ENCODE results near the gene PPP2R2C. TPM values are rescaled to one million over a fixed set of nuclear protein-coding genes. Genes with fewer than 3 reads are reported as not detected.

Gene PPP2R2C
- total RNA-seq, 1 experiment from 2014 or later = 9.5 TPM

- no peak for TF ChIP-seq EZH2phosphoT487 (IDR thresholded peaks at IDR 0.05; ENCODE audit: borderline replicate concordance, low read length)
- no peak for TF ChIP-seq EZH2 (IDR thresholded peaks at IDR 0.05; ENCODE audit: low read length, unreplicated experiment)
- TF ChIP-seq CTCF (conservative IDR thresholded peaks at IDR 0.05; ENCODE audit: low read depth, low read length) = no peak
- Histone ChIP-seq H3F3A (ENCODE audit: low read length, unreplicated experiment) (no peaks in the 10 kb centered on the region), H3K4me1 (ENCODE audit: insufficient read depth, low read length) (no peaks in the 10 kb centered on the region), H3K36me3 (ENCODE audit: low read depth, low read length) (no peaks in the 10 kb centered on the region), H2AFZ (ENCODE audit: low read length) (no peak overlapping the region), H3K4me3 (ENCODE audit: low read length) (no peak overlapping the region), H3K27ac (ENCODE audit: low read length) (no peak overlapping the region), H3K9ac (ENCODE audit: low read length) (no peak overlapping the region), H4K20me1 (ENCODE audit: low read length) (no peaks in the 10 kb centered on the region), H3K79me2 (ENCODE audit: low read length) (no peaks in the 10 kb centered on the region), H3K9me2 (replicated peaks; ENCODE audit: low read length) (no peaks in the 10 kb centered on the region), H3K9me3 (ENCODE audit: low read length) (no peaks in the 10 kb centered on the region), H3K4me2 (ENCODE audit: low read length) (no peak overlapping the region), H3K27me3 (ENCODE audit: low read length) (no peaks in the 10 kb centered on the region)
- POLR2A ChIA-PET (ENCODE audit: unreplicated experiment) = no interaction called here
- intact Hi-C loops (cut with micrococcal nuclease) = no loop called here
- no TSS peak for BruUV-seq (replicated peaks)
- CTCF ChIA-PET = no interaction called here
- DNase-seq = no peak
- no peak for ATAC-seq
These were observed 177.6 kb downstream of the PPP2R2C start for GRCh38 chr4:6294705-6295421.

GRCh38 chr4:6293661-6294060 is 178.8 kb downstream of the PPP2R2C start:
- H3K4me2 ChIP-seq (ENCODE audit: low read length) = no peak overlapping the region
- H3K9me3 ChIP-seq (ENCODE audit: low read length) = no peaks in the 10 kb centered on the region
- no TSS peak for BruUV-seq (replicated peaks)
- no peak overlapping the region for H3K9ac ChIP-seq (ENCODE audit: low read length)
- H3K27ac ChIP-seq (ENCODE audit: low read length) = no peak overlapping the region
- H3K9me2 ChIP-seq (replicated peaks; ENCODE audit: low read length) = no peaks in the 10 kb centered on the region
- ChIA-PET POLR2A (ENCODE audit: unreplicated experiment) (no interaction called here), CTCF (no interaction called here)
- H2AFZ ChIP-seq (ENCODE audit: low read length) = no peak overlapping the region
- H4K20me1 ChIP-seq (ENCODE audit: low read length) = no peaks in the 10 kb centered on the region
- H3K27me3 ChIP-seq (ENCODE audit: low read length) = no peaks in the 10 kb centered on the region
- TF ChIP-seq EZH2 (IDR thresholded peaks at IDR 0.05; ENCODE audit: low read length, unreplicated experiment) = no peak
- TF ChIP-seq CTCF (conservative IDR thresholded peaks at IDR 0.05; ENCODE audit: low read depth, low read length) = no peak
- no peak for TF ChIP-seq EZH2phosphoT487 (IDR thresholded peaks at IDR 0.05; ENCODE audit: borderline replicate concordance, low read length)
- H3K79me2 ChIP-seq (ENCODE audit: low read length) = no peaks in the 10 kb centered on the region
- ATAC-seq (no peak), DNase-seq (no peak)
- intact Hi-C loops (cut with micrococcal nuclease) = no loop called here
- H3F3A ChIP-seq (ENCODE audit: low read length, unreplicated experiment) = no peaks in the 10 kb centered on the region
- no peaks in the 10 kb centered on the region for H3K36me3 ChIP-seq (ENCODE audit: low read depth, low read length)
- no peaks in the 10 kb centered on the region for H3K4me1 ChIP-seq (ENCODE audit: insufficient read depth, low read length)
- no peak overlapping the region for H3K4me3 ChIP-seq (ENCODE audit: low read length)

GRCh38 chr4:6293097-6293445 is 179.3 kb downstream of the PPP2R2C start:
- H4K20me1 ChIP-seq (ENCODE audit: low read length) = no peaks in the 10 kb centered on the region
- H3K9me3 ChIP-seq (ENCODE audit: low read length) = no peaks in the 10 kb centered on the region
- H3F3A ChIP-seq (ENCODE audit: low read length, unreplicated experiment) = no peaks in the 10 kb centered on the region
- POLR2A ChIA-PET (ENCODE audit: unreplicated experiment) = no interaction called here
- no peaks in the 10 kb centered on the region for H3K27me3 ChIP-seq (ENCODE audit: low read length)
- ATAC-seq (no peak), DNase-seq (no peak)
- no TSS peak for BruUV-seq (replicated peaks)
- H3K9ac ChIP-seq (ENCODE audit: low read length) = no peak overlapping the region
- CTCF ChIA-PET = no interaction called here
- no peaks in the 10 kb centered on the region for H3K4me1 ChIP-seq (ENCODE audit: insufficient read depth, low read length)
- no peak overlapping the region for H3K4me3 ChIP-seq (ENCODE audit: low read length)
- H3K36me3 ChIP-seq (ENCODE audit: low read depth, low read length) = no peaks in the 10 kb centered on the region
- TF ChIP-seq EZH2 (IDR thresholded peaks at IDR 0.05; ENCODE audit: low read length, unreplicated experiment) (no peak), EZH2phosphoT487 (IDR thresholded peaks at IDR 0.05; ENCODE audit: borderline replicate concordance, low read length) (no peak), CTCF (conservative IDR thresholded peaks at IDR 0.05; ENCODE audit: low read depth, low read length) (no peak)
- H3K9me2 ChIP-seq (replicated peaks; ENCODE audit: low read length) = no peaks in the 10 kb centered on the region
- H2AFZ ChIP-seq (ENCODE audit: low read length) = no peak overlapping the region
- intact Hi-C loops (cut with micrococcal nuclease) = no loop called here
- no peak overlapping the region for H3K27ac ChIP-seq (ENCODE audit: low read length)
- no peaks in the 10 kb centered on the region for H3K79me2 ChIP-seq (ENCODE audit: low read length)
- H3K4me2 ChIP-seq (ENCODE audit: low read length) = no peak overlapping the region

Data from PC-3 (cell line).